Caco-2 (cell line): ENCODE results near the gene FGF1. TPM values are rescaled to one million over a fixed set of nuclear protein-coding genes. Genes with fewer than 3 reads are reported as not detected.

Experiments used
- BruUV-seq: library from RNA; stranded (reverse); fragments of 400-500 nt; replicated peaks from 2 replicates; lab custom pipeline; 2021; lab: Mats Ljungman, UMichigan
- CTCF ChIA-PET: fragments of 300-600 bp; sonication (Branson Sonifier 250); formaldehyde crosslinking; loops from one replicate; lab custom pipeline; 2022; ENCODE audit warnings: antibody characterized with exemption; lab: Charles Lee
- POLR2A ChIA-PET: fragments of 300-600 bp; sonication (Branson Sonifier 250); formaldehyde crosslinking; loops from one replicate; lab custom pipeline; 2022; ENCODE audit warnings: antibody characterized with exemption; lab: Charles Lee
- DNase-seq, 2 experiments: peaks; one replicate each; pipeline versions ENCODE4 v3.0.0 to v3.0.0-alpha.2; 2020 to 2022
- H3K27me3 ChIP-seq: replicated peaks from 2 replicates; pipeline ENCODE4 v1.6.0; 2011; ENCODE audit warnings: low read length; ENCODE audit not compliant: control insufficient read depth, insufficient read depth
- H3K36me3 ChIP-seq: 2 replicates; pipeline ENCODE4 v1.5.1; 2011; ENCODE audit warnings: low read length; ENCODE audit not compliant: control insufficient read depth, insufficient read depth
- H3K4me1 ChIP-seq: fragments of 250-450 bp; sonication (Bioruptor Pico); 2 replicates; pipeline ENCODE4 v1.5.1; 2020; ENCODE audit warnings: mild to moderate bottlenecking
- H3K4me3 ChIP-seq: 2 replicates; pipeline ENCODE4 v1.5.1; 2011; ENCODE audit warnings: low read depth, mild to moderate bottlenecking, control low read depth, low read length
- H3K9me3 ChIP-seq: fragments of 250-450 bp; sonication (Bioruptor Pico); 2 replicates; pipeline ENCODE4 v1.5.1; 2020; ENCODE audit warnings: mild to moderate bottlenecking, moderate library complexity
- H3K27ac Mint-ChIP-seq: one replicate; pipeline ENCODE4 v1.8.0; 2022; ENCODE audit warnings: mixed read lengths; ENCODE audit not compliant: unreplicated experiment
- H3K27me3 Mint-ChIP-seq: one replicate; pipeline ENCODE4 v1.8.0; 2022; ENCODE audit warnings: mixed read lengths; ENCODE audit not compliant: insufficient read depth, unreplicated experiment
- H3K36me3 Mint-ChIP-seq: one replicate; pipeline ENCODE4 v1.8.0; 2022; ENCODE audit warnings: mild to moderate bottlenecking, mixed read lengths; ENCODE audit not compliant: insufficient read depth, unreplicated experiment
- H3K4me1 Mint-ChIP-seq: one replicate; pipeline ENCODE4 v1.8.0; 2022; ENCODE audit warnings: low read depth, mixed read lengths; ENCODE audit not compliant: unreplicated experiment
- H3K4me3 Mint-ChIP-seq: one replicate; pipeline ENCODE4 v1.8.0; 2022; ENCODE audit warnings: mild to moderate bottlenecking, moderate library complexity, mixed read lengths; ENCODE audit not compliant: unreplicated experiment
- H3K9me3 Mint-ChIP-seq: one replicate; pipeline ENCODE4 v1.8.0; 2022; ENCODE audit warnings: mixed read lengths; ENCODE audit not compliant: unreplicated experiment
- CTCF ChIP-seq, 2 experiments: fragments of 200-600 bp in 1 of 2; IDR thresholded peaks; 1 replicate in 1 of 2; 2 replicates in 1 of 2; pipeline versions ENCODE4 v1.5.1 to v1.8.0; 2011 to 2022; ENCODE audit warnings: antibody characterized with exemption in 1 of 2, control low read depth in 1 of 2, inconsistent platforms in 1 of 2, low read depth in 1 of 2, low read length in 1 of 2, mild to moderate bottlenecking in 1 of 2, moderate library complexity in 1 of 2; ENCODE audit not compliant: insufficient read depth in 1 of 2, severe bottlenecking in 1 of 2, unreplicated experiment in 1 of 2
- intact Hi-C: fragments of 100-400 bp; cut with micrococcal nuclease; formaldehyde crosslinking; loops from one replicate; pipeline ENCODE4 v1.10.0; 2022; ENCODE audit not compliant: unreplicated experiment
- total RNA-seq: library from RNA; stranded (reverse); gene quantifications from 2 replicates; pipeline ENCODE4 v1.2.3, GENCODE V29; 2022

Gene FGF1
- total RNA-seq, 1 experiment from 2014 or later: not detected

GRCh38 chr5:142669477-142669876 is 16.4 kb downstream of the FGF1 start:
- no peak for TF ChIP-seq CTCF (IDR thresholded peaks at IDR 0.05; ENCODE audit: insufficient read depth in 1 of 2, low read depth in 1 of 2, low read length in 1 of 2, severe bottlenecking in 1 of 2, unreplicated experiment in 1 of 2)
- no peaks in the 10 kb centered on the region for H3K36me3 Mint-ChIP-seq
- Histone ChIP-seq H3K27me3 (no peaks in the 10 kb centered on the region), H3K4me3 (no peak overlapping the region), H3K9me3 (no peaks in the 10 kb centered on the region), H3K4me1 (peaks cover 3% of the 10 kb centered on the region; the same call in 1 of the 2 replicates), H3K36me3 (no peaks in the 10 kb centered on the region)
- no peaks in the 10 kb centered on the region for H3K27me3 Mint-ChIP-seq
- BruUV-seq: no TSS peak
- ChIA-PET POLR2A (no interaction called here), CTCF (no interaction called here)
- no peaks in the 10 kb centered on the region for H3K9me3 Mint-ChIP-seq
- H3K27ac Mint-ChIP-seq: no peak overlapping the region
- intact Hi-C loops: no loop called here
- H3K4me3 Mint-ChIP-seq: no peak overlapping the region
- peaks cover 8% of the 10 kb centered on the region for H3K4me1 Mint-ChIP-seq
- no peak for DNase-seq

- peaks cover 8% of the 10 kb centered on the region for H3K4me1 Mint-ChIP-seq
- POLR2A ChIA-PET: no interaction called here
Measured at GRCh38 chr5:142668336-142668735, 17.6 kb downstream of the FGF1 start.

GRCh38 chr5:142667831-142668230 is 18.1 kb downstream of the FGF1 start:
- Histone ChIP-seq H3K4me1 (peaks cover 3% of the 10 kb centered on the region; the same call in 1 of the 2 replicates), H3K9me3 (no peaks in the 10 kb centered on the region), H3K27me3 (no peaks in the 10 kb centered on the region), H3K36me3 (no peaks in the 10 kb centered on the region), H3K4me3 (no peak overlapping the region)
- ChIA-PET POLR2A (no interaction called here), CTCF (interaction anchor here (1.2 kb wide), 1 partner anchor 31 kb away, joined by 3 read pairs; no protein-coding TSS in a partner anchor)
- H3K4me3 Mint-ChIP-seq: no peak overlapping the region
- no peaks in the 10 kb centered on the region for H3K36me3 Mint-ChIP-seq
- BruUV-seq: no TSS peak
- no peak for DNase-seq
- intact Hi-C loops: no loop called here
- H3K27me3 Mint-ChIP-seq: no peaks in the 10 kb centered on the region
- H3K27ac Mint-ChIP-seq: no peak overlapping the region
- H3K9me3 Mint-ChIP-seq: no peaks in the 10 kb centered on the region
- TF ChIP-seq CTCF (IDR thresholded peaks at IDR 0.05; ENCODE audit: insufficient read depth in 1 of 2, low read depth in 1 of 2, low read length in 1 of 2, severe bottlenecking in 1 of 2, unreplicated experiment in 1 of 2): no peak
- H3K4me1 Mint-ChIP-seq: peaks cover 8% of the 10 kb centered on the region

More at GRCh38 chr5:142668336-142668735, 17.6 kb downstream of the FGF1 start:
- no peak for DNase-seq
- H3K4me3 ChIP-seq: no peak overlapping the region
- Mint-ChIP-seq H3K27ac (no peak overlapping the region), H3K36me3 (no peaks in the 10 kb centered on the region), H3K9me3 (no peaks in the 10 kb centered on the region), H3K27me3 (no peaks in the 10 kb centered on the region), H3K4me3 (no peak overlapping the region)
- H3K4me1 ChIP-seq: peaks cover 3% of the 10 kb centered on the region; the same call in 1 of the 2 replicates
- no peaks in the 10 kb centered on the region for H3K9me3 ChIP-seq
- no peak for TF ChIP-seq CTCF (IDR thresholded peaks at IDR 0.05; ENCODE audit: insufficient read depth in 1 of 2, low read depth in 1 of 2, low read length in 1 of 2, severe bottlenecking in 1 of 2, unreplicated experiment in 1 of 2)
- CTCF ChIA-PET: interaction anchor here (1.2 kb wide), 1 partner anchor 31 kb away, joined by 3 read pairs; no protein-coding TSS in a partner anchor
- no peaks in the 10 kb centered on the region for H3K27me3 ChIP-seq
- BruUV-seq: no TSS peak
- no peaks in the 10 kb centered on the region for H3K36me3 ChIP-seq
- intact Hi-C loops: no loop called here
